H1 (cell line): Measurements from ENCODE around the gene FAM131A. TPM values are rescaled to one million over a fixed set of nuclear protein-coding genes. Genes with fewer than 3 reads are reported as not detected.

ENCODE experiments used
- CTCF ChIA-PET: fragments of 300-600 bp; sonication (Branson Sonifier 250); formaldehyde crosslinking; loops from one replicate; lab custom pipeline; 2021; ENCODE audit not compliant: partially characterized antibody; lab: Charles Lee
- POLR2A ChIA-PET: fragments of 300-600 bp; sonication (Branson Sonifier 250); formaldehyde crosslinking; loops from one replicate; lab custom pipeline; 2021; ENCODE audit warnings: inconsistent platforms; ENCODE audit not compliant: partially characterized antibody; lab: Charles Lee
- DNase-seq, 2 experiments: peaks; one replicate each; pipeline versions ENCODE4 v3.0.0 to v3.0.0-alpha.2; 2010 to 2022; ENCODE audit warnings: low spot score in 2 of 2, low read depth in 1 of 2, mixed read lengths in 1 of 2
- FAIRE-seq: peaks from 2 replicates; lab custom pipeline; 2011; peaks lifted over from hg19 to GRCh38; lab: Jason Lieb, UNC
- H2AFZ ChIP-seq: 2 replicates; pipeline ENCODE4 v1.8.1; 2012; ENCODE audit warnings: low read length, inconsistent platforms
- H2AK5ac ChIP-seq: 2 replicates; pipeline ENCODE4 v1.6.1; 2013; ENCODE audit warnings: low read depth, low read length
- H2BK120ac ChIP-seq: replicated peaks from 2 replicates; pipeline ENCODE3; 2013; ENCODE audit warnings: low read depth, low read length, inconsistent platforms
- H2BK12ac ChIP-seq: 2 replicates; pipeline ENCODE4 v1.6.1; 2013; ENCODE audit warnings: low read depth, low read length
- H2BK15ac ChIP-seq: 2 replicates; pipeline ENCODE4 v1.6.1; 2013; ENCODE audit warnings: low read length
- H2BK20ac ChIP-seq: 2 replicates; pipeline ENCODE4 v1.6.1; 2013; ENCODE audit warnings: low read length
- H2BK5ac ChIP-seq: 2 replicates; pipeline ENCODE4 v1.6.1; 2013; ENCODE audit warnings: low read depth, low read length
- H3K14ac ChIP-seq: 2 replicates; pipeline ENCODE4 v1.6.1; 2013; ENCODE audit warnings: inconsistent platforms; ENCODE audit not compliant: insufficient read length
- H3K18ac ChIP-seq: 2 replicates; pipeline ENCODE4 v1.6.1; 2013; ENCODE audit warnings: low read length; ENCODE audit errors: extremely low read depth
- H3K23ac ChIP-seq: 2 replicates; pipeline ENCODE4 v1.6.1; 2013; ENCODE audit warnings: inconsistent platforms; ENCODE audit not compliant: insufficient read length
- H3K23me2 ChIP-seq: 2 replicates; pipeline ENCODE4 v1.6.1; 2013; ENCODE audit warnings: low read depth, low read length
- H3K27ac ChIP-seq: 2 replicates; pipeline ENCODE4 v1.6.1; 2011; ENCODE audit warnings: low read depth, low read length, inconsistent platforms
- H3K27me3 ChIP-seq, 4 experiments: replicated peaks in 1 of 4; 1 replicate in 1 of 4; 2 replicates in 3 of 4; pipeline versions ENCODE4 v1.6.1 to v1.8.1; 2011 to 2013; ENCODE audit warnings: low read length in 3 of 4, mild to moderate bottlenecking in 3 of 4, inconsistent platforms in 2 of 4, mixed read lengths in 2 of 4, moderate library complexity in 1 of 4; ENCODE audit not compliant: control insufficient read depth in 3 of 4, insufficient read depth in 3 of 4; ENCODE audit errors: extremely low read depth in 1 of 4
- H3K36me3 ChIP-seq, 4 experiments: 2 replicates each; pipeline versions ENCODE4 v1.6.1 to v1.8.1; 2011 to 2013; ENCODE audit warnings: mild to moderate bottlenecking in 4 of 4, low read length in 3 of 4, moderate library complexity in 2 of 4, control low read depth in 1 of 4, inconsistent platforms in 1 of 4; ENCODE audit not compliant: insufficient read depth in 4 of 4, control insufficient read depth in 2 of 4
- H3K4ac ChIP-seq: replicated peaks from 2 replicates; pipeline ENCODE3; 2013; ENCODE audit warnings: low read length, low read depth, mixed read lengths, inconsistent platforms; ENCODE audit not compliant: insufficient read length
- H3K4me1 ChIP-seq, 4 experiments: replicated peaks in 1 of 4; 1 replicate in 1 of 4; 2 replicates in 3 of 4; pipeline versions ENCODE4 v1.6.1 to v1.8.1; 2011 to 2013; ENCODE audit warnings: low read length in 3 of 4, inconsistent platforms in 2 of 4, mixed read lengths in 1 of 4; ENCODE audit not compliant: insufficient read depth in 4 of 4, control insufficient read depth in 3 of 4
- H3K4me2 ChIP-seq, 2 experiments: 2 replicates each; pipeline versions ENCODE4 v1.6.1 to v1.8.1; 2011 to 2013; ENCODE audit warnings: low read depth in 2 of 2, low read length in 2 of 2, control low read depth in 1 of 2, inconsistent platforms in 1 of 2, mild to moderate bottlenecking in 1 of 2; ENCODE audit not compliant: insufficient read depth in 1 of 2
- H3K4me3 ChIP-seq, 4 experiments: fragments of 200-600, 300-600 bp in 1 of 4; sonication (generic), shearing (Covaris generic), sonication (Bioruptor Twin) in 1 of 4; 2 replicates each; pipeline versions ENCODE4 v1.5.1 to v1.8.1; 2011 to 2016; ENCODE audit warnings: low read length in 4 of 4, low read depth in 3 of 4, control low read depth in 2 of 4, inconsistent platforms in 2 of 4, mild to moderate bottlenecking in 2 of 4, mixed read lengths in 1 of 4, moderate library complexity in 1 of 4; ENCODE audit not compliant: insufficient read depth in 2 of 4; ENCODE audit errors: extremely low read depth in 1 of 4
- H3K56ac ChIP-seq: replicated peaks from 2 replicates; pipeline ENCODE3; 2013; ENCODE audit warnings: low read depth, mild to moderate bottlenecking, mixed read lengths, low read length, inconsistent platforms; ENCODE audit not compliant: insufficient read length
- H3K79me1 ChIP-seq: 2 replicates; pipeline ENCODE4 v1.6.1; 2013; ENCODE audit warnings: low read depth, low read length, control low read depth
- H3K79me2 ChIP-seq, 2 experiments: 2 replicates each; pipeline versions ENCODE4 v1.6.1 to v1.8.1; 2012 to 2013; ENCODE audit warnings: low read length in 2 of 2, mild to moderate bottlenecking in 2 of 2, inconsistent platforms in 1 of 2; ENCODE audit not compliant: insufficient read depth in 2 of 2, control insufficient read depth in 1 of 2
- H3K9ac ChIP-seq, 4 experiments: replicated peaks in 1 of 4; 1 replicate in 1 of 4; 2 replicates in 3 of 4; pipeline versions ENCODE4 v1.6.1 to v1.8.1; 2011 to 2013; ENCODE audit warnings: low read depth in 3 of 4, low read length in 3 of 4, control low read depth in 2 of 4, mild to moderate bottlenecking in 2 of 4, moderate library complexity in 2 of 4, inconsistent platforms in 1 of 4; ENCODE audit errors: extremely low read depth in 1 of 4
- H3K9me3 ChIP-seq, 2 experiments: 2 replicates each; pipeline versions ENCODE4 v1.6.1 to v1.8.1; 2012 to 2013; ENCODE audit warnings: mild to moderate bottlenecking in 2 of 2, moderate library complexity in 2 of 2, control low read depth in 1 of 2, inconsistent platforms in 1 of 2, low read depth in 1 of 2, low read length in 1 of 2, mixed read lengths in 1 of 2; ENCODE audit not compliant: insufficient read depth in 2 of 2
- H4K20me1 ChIP-seq, 2 experiments: replicated peaks in 1 of 2; 2 replicates each; pipeline versions ENCODE3 to v1.8.1; 2011 to 2013; ENCODE audit warnings: inconsistent platforms in 2 of 2, low read length in 2 of 2, mild to moderate bottlenecking in 1 of 2; ENCODE audit not compliant: insufficient read depth in 2 of 2, control insufficient read depth in 1 of 2
- H4K5ac ChIP-seq: 2 replicates; pipeline ENCODE4 v1.6.1; 2013; ENCODE audit warnings: low read length, low read depth, mixed read lengths, inconsistent platforms; ENCODE audit not compliant: insufficient read length
- H4K8ac ChIP-seq: 2 replicates; pipeline ENCODE4 v1.8.0; 2013; ENCODE audit warnings: mild to moderate bottlenecking, moderate library complexity, low read length, inconsistent platforms; ENCODE audit not compliant: insufficient read depth; ENCODE audit errors: extremely low read depth
- H4K91ac ChIP-seq: replicated peaks from 2 replicates; pipeline ENCODE3; 2013; ENCODE audit warnings: low read length, mixed read lengths, inconsistent platforms; ENCODE audit not compliant: insufficient read length
- ASH2L ChIP-seq: fragments of 200-600, 300-600 bp; sonication (generic); IDR thresholded peaks from one replicate; pipeline ENCODE4 v1.7.1; 2017; ENCODE audit warnings: low read length
- CTBP2 ChIP-seq: IDR thresholded peaks from 2 replicates; pipeline ENCODE4 v1.7.0; 2011; ENCODE audit warnings: borderline replicate concordance, mild to moderate bottlenecking, moderate library complexity, mixed read lengths, low read length; ENCODE audit not compliant: insufficient read depth, insufficient read length
- JUND ChIP-seq: IDR thresholded peaks from 2 replicates; pipeline ENCODE4 v1.6.1; 2011; ENCODE audit warnings: mild to moderate bottlenecking, improper control_type of control experiment, low read length
- POLR2A ChIP-seq, 2 experiments: IDR thresholded peaks; 1 replicate in 1 of 2; 2 replicates in 1 of 2; pipeline ENCODE4 v1.6.1; 2011; ENCODE audit warnings: low read depth in 2 of 2, low read length in 2 of 2, mild to moderate bottlenecking in 2 of 2; ENCODE audit errors: control extremely low read depth in 1 of 2
- POU5F1 ChIP-seq: IDR thresholded peaks from 2 replicates; pipeline ENCODE4 v1.6.1; 2011; ENCODE audit warnings: low read depth, mild to moderate bottlenecking, low read length, moderate library complexity
- SIRT6 ChIP-seq: IDR thresholded peaks from one replicate; pipeline ENCODE4 v1.7.1; 2012; ENCODE audit warnings: low read length, inconsistent platforms
- SIX5 ChIP-seq: IDR thresholded peaks from 2 replicates; pipeline ENCODE4 v1.6.1; 2011; ENCODE audit warnings: mild to moderate bottlenecking, low read depth, low read length
- TCF12 ChIP-seq: IDR thresholded peaks from 2 replicates; pipeline ENCODE4 v1.6.1; 2011; ENCODE audit warnings: low read depth, mild to moderate bottlenecking, low read length
- ZNF274 ChIP-seq: IDR thresholded peaks from 2 replicates; pipeline ENCODE4 v1.7.0; 2012; ENCODE audit warnings: low read length, borderline replicate concordance; ENCODE audit errors: extremely low read depth
- WGBS, 2 experiments: shearing (Covaris generic) in 1 of 2; methylation state at CpG; one replicate each; pipeline versions ENCODE4 v1.1.6 to v1.1.7; 2013 to 2015; ENCODE audit warnings: low lambda C conversion rate in 2 of 2, mixed read lengths in 2 of 2, inconsistent platforms in 1 of 2, low coverage in 1 of 2, missing lambda C conversion rate in 1 of 2; ENCODE audit not compliant: insufficient replicate concordance in 2 of 2, insufficient coverage in 1 of 2, insufficient read length in 1 of 2; ENCODE audit errors: extremely low coverage in 1 of 2, missing lambda C conversion rate in 1 of 2; 5-methylcytosine and 5-hydroxymethylcytosine counted together
- polyA plus RNA-seq, 7 experiments: library from polyadenylated mRNA; depleted of rRNA in 3 of 7; stranded (reverse) in 5 of 7; unstranded in 2 of 7; fragments of >200 nt in 5 of 7; fragments of 200-250 nt in 2 of 7; gene quantifications; 1 replicate in 5 of 7; 2 replicates in 1 of 7; 4 replicates in 1 of 7; pipeline versions ENCODE4 v1.2.1 to v1.2.3, GENCODE V29; 2011 to 2013; ENCODE audit warnings: missing spikeins in 2 of 7, mixed read lengths in 2 of 7
- total RNA-seq: library from RNA; stranded (reverse); fragmentation: NEBNext Ultra II Directional; extraction: Animal tissue kit (Norgen Biotek cat#: 25700); gene quantifications from 2 replicates; pipeline ENCODE4 v1.2.1, GENCODE V29; 2021
- TF ChIP-seq, protein P1 (sequence below): IDR thresholded peaks from 2 replicates; pipeline ENCODE4 v1.6.1; 2012; ENCODE audit warnings: inconsistent platforms

FAM131A gene
- total and polyA plus RNA-seq, 2 of the 8 experiments (the other 6 are each of a cell fraction or from before 2014, with no cell fraction given), result 16.0 to 21.9 TPM

DNA sequence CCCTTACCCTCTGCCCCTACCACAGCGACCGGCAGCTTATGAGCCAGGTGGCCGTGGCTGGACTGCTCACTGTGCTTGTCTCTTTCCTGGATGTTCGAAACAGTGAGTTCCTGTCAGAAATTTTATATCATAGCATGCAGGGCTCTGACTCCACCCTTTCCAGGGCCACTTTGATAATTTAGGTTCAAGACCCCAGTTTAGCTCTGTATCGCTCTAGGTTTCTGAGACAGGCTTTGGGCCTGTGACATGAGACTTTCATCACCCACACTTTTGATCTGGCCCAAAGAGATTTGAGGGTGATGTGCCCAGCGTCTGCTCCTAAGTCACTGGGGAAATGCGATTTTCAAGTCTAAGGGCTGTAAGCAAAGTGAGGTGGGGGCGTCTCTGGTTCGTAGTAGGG, 29.5 kb upstream of the FAM131A start:
- no peak overlapping the region for H2AFZ ChIP-seq
- no peak overlapping the region for H2BK120ac ChIP-seq
- no peak overlapping the region for H3K27ac ChIP-seq
- H3K4me1 ChIP-seq, result no peaks in the 10 kb centered on the region
- no peaks in the 10 kb centered on the region for H3K79me2 ChIP-seq
- no peak for DNase-seq
- no peak overlapping the region for H2BK20ac ChIP-seq
- POLR2A ChIA-PET, result interaction anchor here (1.1 to 1.4 kb wide), 3 partner anchors 14 to 19 kb away, joined by 3 to 4 read pairs (median 3); no protein-coding TSS in a partner anchor
- H4K5ac ChIP-seq, result no peak overlapping the region
- no peak overlapping the region for H3K23ac ChIP-seq
- H4K91ac ChIP-seq, result no peak overlapping the region
- H2BK5ac ChIP-seq, result no peak overlapping the region
- WGBS, 2 experiments, result 95% methylated on average over 9 of the region's 9 CpGs; no CpG with 5 or more reads in 1 of the 2 experiments
- no peak overlapping the region for H3K4ac ChIP-seq
- no peaks in the 10 kb centered on the region for H3K9me3 ChIP-seq
- no peak overlapping the region for H3K14ac ChIP-seq
- no peak overlapping the region for H4K8ac ChIP-seq
- no peak overlapping the region for H3K18ac ChIP-seq
- no peak overlapping the region for H3K4me2 ChIP-seq
- H3K9ac ChIP-seq, result no peak overlapping the region
- H3K23me2 ChIP-seq, result no peaks in the 10 kb centered on the region
- no peak overlapping the region for H2BK15ac ChIP-seq
- no peaks in the 10 kb centered on the region for H3K27me3 ChIP-seq
- CTCF ChIA-PET, result interaction anchor here (4.1 kb wide), 1 partner anchor 19 kb away, joined by 10 read pairs; no protein-coding TSS in a partner anchor
- peaks cover 40 to 59% (median 49%) of the 10 kb centered on the region in 4 experiments for H3K36me3 ChIP-seq
- H2BK12ac ChIP-seq, result no peak overlapping the region
- no peaks in the 10 kb centered on the region for H3K79me1 ChIP-seq
- no peak overlapping the region for H2AK5ac ChIP-seq
- FAIRE-seq, result no peak
- H4K20me1 ChIP-seq, result no peaks in the 10 kb centered on the region
- no peak overlapping the region for H3K4me3 ChIP-seq
- H3K56ac ChIP-seq, result no peak overlapping the region
- TF ChIP-seq ASH2L, result no peak
- no peak for TF ChIP-seq ZNF274
- no peak for TF ChIP-seq POLR2A (IDR thresholded peaks at IDR 0.05; ENCODE audit: control extremely low read depth in 1 of 2, low read depth in 2 of 2, low read length in 2 of 2)
- TF ChIP-seq SIRT6, result no peak
- TF ChIP-seq SIX5, result no peak
- no peak for TF ChIP-seq TCF12
- TF ChIP-seq JUND, result no peak
- TF ChIP-seq, protein P1, sequence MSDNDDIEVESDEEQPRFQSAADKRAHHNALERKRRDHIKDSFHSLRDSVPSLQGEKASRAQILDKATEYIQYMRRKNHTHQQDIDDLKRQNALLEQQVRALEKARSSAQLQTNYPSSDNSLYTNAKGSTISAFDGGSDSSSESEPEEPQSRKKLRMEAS, result no peak
- TF ChIP-seq CTBP2, result no peak
- TF ChIP-seq POU5F1, result no peak
